IMR-90 (cell line): ENCODE results near the gene TXNRD1. TPM values are rescaled to one million over a fixed set of nuclear protein-coding genes. Genes with fewer than 3 reads are reported as not detected.

Source experiments
- ATAC-seq: fragments of 200-7000 bp; cut with Tn5 transposase; 2 replicates; pipeline ENCODE4 v1.9.1; 2020; ENCODE audit warnings: low read depth, mild to moderate bottlenecking, moderate library complexity
- BruUV-seq: library from RNA; stranded (reverse); fragments of 400-500 nt; replicated peaks from 2 replicates; lab custom pipeline; 2021; lab: Mats Ljungman, UMichigan
- CTCF ChIA-PET: fragments of 300-600 bp; formaldehyde crosslinking; extraction: SDS; loops from one replicate; lab custom pipeline; 2021; ENCODE audit warnings: antibody characterized with exemption; lab: Yijun Ruan, JAX
- POLR2A ChIA-PET: fragments of 300-600 bp; sonication (Branson Sonifier 250); formaldehyde crosslinking; loops from one replicate; lab custom pipeline; 2022; ENCODE audit warnings: antibody characterized with exemption; ENCODE audit not compliant: unreplicated experiment; lab: Charles Lee
- DNase-seq: peaks from one replicate; pipeline ENCODE4 v3.0.0; 2013
- H2AFZ ChIP-seq: replicated peaks from 2 replicates; pipeline ENCODE3; 2013; ENCODE audit warnings: low read length, mild to moderate bottlenecking; ENCODE audit not compliant: poor library complexity
- H2AK5ac ChIP-seq: 2 replicates; pipeline ENCODE4 v1.6.1; 2013; ENCODE audit warnings: low read depth, low read length, inconsistent platforms
- H2AK9ac ChIP-seq: replicated peaks from 2 replicates; pipeline ENCODE3; 2013; ENCODE audit warnings: mild to moderate bottlenecking, low read depth, low read length, moderate library complexity; ENCODE audit not compliant: poor library complexity
- H2BK120ac ChIP-seq: 2 replicates; pipeline ENCODE4 v1.6.1; 2013; ENCODE audit warnings: low read depth, low read length, inconsistent platforms
- H2BK15ac ChIP-seq: 3 replicates; pipeline ENCODE4 v1.6.1; 2013; ENCODE audit warnings: low read depth, low read length, inconsistent platforms
- H2BK20ac ChIP-seq: 2 replicates; pipeline ENCODE4 v1.6.1; 2013; ENCODE audit warnings: low read depth, mild to moderate bottlenecking, inconsistent platforms, low read length, moderate library complexity
- H2BK5ac ChIP-seq: 2 replicates; pipeline ENCODE4 v1.6.1; 2013; ENCODE audit warnings: mild to moderate bottlenecking, low read depth, low read length, inconsistent platforms; ENCODE audit not compliant: poor library complexity, severe bottlenecking
- H3K14ac ChIP-seq: replicated peaks from 2 replicates; pipeline ENCODE4 v1.6.1; 2013; ENCODE audit warnings: low read depth, low read length, inconsistent platforms
- H3K18ac ChIP-seq: 2 replicates; pipeline ENCODE4 v1.6.1; 2013; ENCODE audit warnings: low read depth, low read length, control low read depth
- H3K23ac ChIP-seq: 2 replicates; pipeline ENCODE4 v1.6.1; 2013; ENCODE audit warnings: low read depth, low read length, inconsistent platforms
- H3K27ac ChIP-seq: 2 replicates; pipeline ENCODE4 v1.5.1; 2013; ENCODE audit warnings: mild to moderate bottlenecking, control low read depth, low read length; ENCODE audit not compliant: insufficient read depth
- H3K27me3 ChIP-seq: 2 replicates; pipeline ENCODE4 v1.6.1; 2013; ENCODE audit warnings: low read length; ENCODE audit not compliant: control insufficient read depth, insufficient read depth
- H3K36me3 ChIP-seq: 2 replicates; pipeline ENCODE4 v1.6.1; 2013; ENCODE audit warnings: low read length, mixed read lengths; ENCODE audit not compliant: control insufficient read depth, insufficient read depth
- H3K4ac ChIP-seq: 2 replicates; pipeline ENCODE4 v1.6.1; 2013; ENCODE audit warnings: low read depth, low read length, inconsistent platforms
- H3K4me1 ChIP-seq: 2 replicates; pipeline ENCODE4 v1.6.1; 2013; ENCODE audit warnings: low read length, mixed read lengths; ENCODE audit not compliant: control insufficient read depth, insufficient read depth
- H3K4me2 ChIP-seq: 2 replicates; pipeline ENCODE4 v1.6.1; 2013; ENCODE audit warnings: low read depth, mild to moderate bottlenecking, control low read depth, low read length, moderate library complexity
- H3K4me3 ChIP-seq: 2 replicates; pipeline ENCODE4 v1.5.1; 2013; ENCODE audit warnings: low read depth, mild to moderate bottlenecking, control low read depth, low read length, moderate library complexity; ENCODE audit not compliant: insufficient read depth
- H3K56ac ChIP-seq: 2 replicates; pipeline ENCODE4 v1.6.1; 2013; ENCODE audit warnings: low read length, inconsistent platforms; ENCODE audit not compliant: insufficient read depth; ENCODE audit errors: extremely low read depth
- H3K79me1 ChIP-seq, 2 experiments: 2 replicates each; pipeline ENCODE4 v1.6.1; 2013; ENCODE audit warnings: low read length in 2 of 2, inconsistent platforms in 1 of 2, low read depth in 1 of 2
- H3K9ac ChIP-seq: 2 replicates; pipeline ENCODE4 v1.6.1; 2013; ENCODE audit warnings: low read depth, low read length, control low read depth
- H3K9me1 ChIP-seq: 2 replicates; pipeline ENCODE4 v1.6.1; 2013; ENCODE audit warnings: low read length, inconsistent platforms; ENCODE audit not compliant: insufficient read depth
- H3K9me3 ChIP-seq: 2 replicates; pipeline ENCODE4 v1.6.1; 2013; ENCODE audit warnings: low read length; ENCODE audit not compliant: control insufficient read depth, insufficient read depth
- H4K20me1 ChIP-seq: 2 replicates; pipeline ENCODE4 v1.6.1; 2013; ENCODE audit warnings: low read length, inconsistent platforms; ENCODE audit not compliant: insufficient read depth
- H4K5ac ChIP-seq: 2 replicates; pipeline ENCODE4 v1.6.1; 2013; ENCODE audit warnings: mild to moderate bottlenecking, low read depth, low read length, control low read depth
- H4K8ac ChIP-seq, 2 experiments: 2 replicates each; pipeline ENCODE4 v1.6.1; 2013; ENCODE audit warnings: low read depth in 2 of 2, low read length in 2 of 2, control low read depth in 1 of 2, inconsistent platforms in 1 of 2
- H4K91ac ChIP-seq: 2 replicates; pipeline ENCODE4 v1.6.1; 2013; ENCODE audit warnings: low read depth, low read length, inconsistent platforms; ENCODE audit not compliant: insufficient read depth
- BHLHE40 ChIP-seq: fragments of 150-350 bp; IDR thresholded peaks from 2 replicates; pipeline ENCODE4 v1.6.1; 2016; ENCODE audit warnings: mild to moderate bottlenecking, low read depth, low read length
- CHD1 ChIP-seq: IDR thresholded peaks from 2 replicates; pipeline ENCODE4 v1.6.1; 2012; ENCODE audit warnings: low read depth, low read length, improper control_type of control experiment
- MXI1 ChIP-seq: IDR thresholded peaks from 2 replicates; pipeline ENCODE4 v1.6.1; 2012; ENCODE audit warnings: low read depth, mild to moderate bottlenecking, low read length, moderate library complexity, borderline replicate concordance
- NFE2L2 ChIP-seq: fragments of 150-350 bp; IDR thresholded peaks from 2 replicates; pipeline ENCODE4 v1.6.1; 2016; ENCODE audit warnings: low read depth, mild to moderate bottlenecking, low read length
- RAD21 ChIP-seq: IDR thresholded peaks from 2 replicates; pipeline ENCODE4 v1.6.1; 2012; ENCODE audit warnings: low read length, improper control_type of control experiment
- RCOR1 ChIP-seq: IDR thresholded peaks from 2 replicates; pipeline ENCODE4 v1.6.1; 2012; ENCODE audit warnings: mild to moderate bottlenecking, low read length, improper control_type of control experiment; ENCODE audit not compliant: insufficient replicate concordance
- WGBS, 2 experiments: methylation state at CpG; one replicate each; pipeline versions ENCODE4 v1.1.5 to v1.1.7; 2013; ENCODE audit warnings: missing lambda C conversion rate in 2 of 2; ENCODE audit not compliant: insufficient read length in 1 of 2; ENCODE audit errors: extremely low coverage in 2 of 2; 5-methylcytosine and 5-hydroxymethylcytosine counted together
- dilution Hi-C: fragments of 300-500 bp; cut with HindIII; formaldehyde crosslinking; loops from one replicate; pipeline ENCODE4 v1.14.3; 2018; ENCODE audit warnings: low sequenced_read_pairs; ENCODE audit not compliant: unreplicated experiment
- in situ Hi-C: fragments of 300-500 bp; cut with MboI; formaldehyde crosslinking; loops from 3 replicates; pipeline ENCODE4 v1.14.3; 2019; ENCODE audit warnings: low sequenced_read_pairs, inconsistent platforms, mixed read lengths
- intact Hi-C: fragments of 100-400 bp; cut with micrococcal nuclease; formaldehyde crosslinking; loops from 2 replicates; pipeline ENCODE4 v1.10.0; 2022
- polyA plus RNA-seq, 3 experiments: library from polyadenylated mRNA; depleted of rRNA; stranded (reverse); fragments of >200 nt; gene quantifications; 2 replicates each; pipeline ENCODE4 v1.2.3, GENCODE V29; 2012; ENCODE audit warnings: low replicate concordance in 1 of 3
- total RNA-seq: library from RNA; depleted of rRNA; stranded (reverse); fragments of >200 nt; gene quantifications from 2 replicates; pipeline ENCODE4 v1.2.3, GENCODE V29; 2012
- TF ChIP-seq, protein P1 (sequence below): fragments of 150-350 bp; IDR thresholded peaks from 2 replicates; pipeline ENCODE4 v1.6.1; 2017; ENCODE audit warnings: mild to moderate bottlenecking, antibody characterized with exemption, low read length, low read depth
- TF ChIP-seq, protein P2 (sequence below): conservative IDR thresholded peaks from 2 replicates; pipeline ENCODE4 v1.5.1; 2012; ENCODE audit warnings: mild to moderate bottlenecking, low read depth, low read length, improper control_type of control experiment

The TXNRD1 gene
- total and polyA plus RNA-seq, 2 of the 4 experiments (the other 2 are of a cell fraction) = 379 to 582 TPM

DNA sequence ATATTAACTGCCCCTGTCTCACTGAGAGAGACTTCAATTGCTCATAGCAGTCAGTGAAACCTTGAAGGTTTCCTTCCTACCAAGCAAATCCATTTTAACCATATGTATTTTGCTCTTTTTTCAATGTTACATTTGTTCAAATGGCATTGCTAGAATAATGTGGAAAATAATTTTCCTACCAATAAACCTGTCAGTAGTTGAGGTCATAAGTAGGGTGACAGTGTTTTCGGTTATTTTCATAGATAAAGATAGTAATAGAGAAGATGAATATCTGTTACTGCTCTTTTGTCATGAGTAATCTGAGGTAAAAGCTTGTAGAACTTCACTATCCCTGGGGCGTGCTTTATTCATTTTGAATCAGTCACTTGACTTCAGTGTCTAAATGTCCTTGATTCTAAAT lies 120.5 kb downstream of the TXNRD1 start:
- H2AK9ac ChIP-seq = no peak overlapping the region
- H3K4me2 ChIP-seq = no peak overlapping the region
- no TSS peak for BruUV-seq
- peaks cover 56% of the 10 kb centered on the region for H3K36me3 ChIP-seq
- intact Hi-C loops = no loop called here
- ChIA-PET CTCF (no interaction called here), POLR2A (no interaction called here)
- no peak overlapping the region for H2BK5ac ChIP-seq
- no peak overlapping the region for H2BK120ac ChIP-seq
- no peak overlapping the region for H3K4ac ChIP-seq
- H3K9me1 ChIP-seq = no peaks in the 10 kb centered on the region; the same call in 1 of the 2 replicates
- H2BK15ac ChIP-seq = no peak overlapping the region
- H4K20me1 ChIP-seq = peaks cover 42% of the 10 kb centered on the region
- no CpG with 5 or more reads among the region's 2 CpGs for WGBS, 2 experiments
- no peaks in the 10 kb centered on the region for H3K27me3 ChIP-seq
- H3K18ac ChIP-seq = no peak overlapping the region
- TF ChIP-seq, protein P1, sequence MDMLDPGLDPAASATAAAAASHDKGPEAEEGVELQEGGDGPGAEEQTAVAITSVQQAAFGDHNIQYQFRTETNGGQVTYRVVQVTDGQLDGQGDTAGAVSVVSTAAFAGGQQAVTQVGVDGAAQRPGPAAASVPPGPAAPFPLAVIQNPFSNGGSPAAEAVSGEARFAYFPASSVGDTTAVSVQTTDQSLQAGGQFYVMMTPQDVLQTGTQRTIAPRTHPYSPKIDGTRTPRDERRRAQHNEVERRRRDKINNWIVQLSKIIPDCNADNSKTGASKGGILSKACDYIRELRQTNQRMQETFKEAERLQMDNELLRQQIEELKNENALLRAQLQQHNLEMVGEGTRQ = no peak
- TF ChIP-seq RCOR1 (no peak), BHLHE40 (no peak), MXI1 (no peak), RAD21 (no peak), NFE2L2 (no peak), CHD1 (no peak)
- TF ChIP-seq, protein P2, sequence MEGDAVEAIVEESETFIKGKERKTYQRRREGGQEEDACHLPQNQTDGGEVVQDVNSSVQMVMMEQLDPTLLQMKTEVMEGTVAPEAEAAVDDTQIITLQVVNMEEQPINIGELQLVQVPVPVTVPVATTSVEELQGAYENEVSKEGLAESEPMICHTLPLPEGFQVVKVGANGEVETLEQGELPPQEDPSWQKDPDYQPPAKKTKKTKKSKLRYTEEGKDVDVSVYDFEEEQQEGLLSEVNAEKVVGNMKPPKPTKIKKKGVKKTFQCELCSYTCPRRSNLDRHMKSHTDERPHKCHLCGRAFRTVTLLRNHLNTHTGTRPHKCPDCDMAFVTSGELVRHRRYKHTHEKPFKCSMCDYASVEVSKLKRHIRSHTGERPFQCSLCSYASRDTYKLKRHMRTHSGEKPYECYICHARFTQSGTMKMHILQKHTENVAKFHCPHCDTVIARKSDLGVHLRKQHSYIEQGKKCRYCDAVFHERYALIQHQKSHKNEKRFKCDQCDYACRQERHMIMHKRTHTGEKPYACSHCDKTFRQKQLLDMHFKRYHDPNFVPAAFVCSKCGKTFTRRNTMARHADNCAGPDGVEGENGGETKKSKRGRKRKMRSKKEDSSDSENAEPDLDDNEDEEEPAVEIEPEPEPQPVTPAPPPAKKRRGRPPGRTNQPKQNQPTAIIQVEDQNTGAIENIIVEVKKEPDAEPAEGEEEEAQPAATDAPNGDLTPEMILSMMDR = no peak
- no peak overlapping the region for H2AFZ ChIP-seq
- no peak overlapping the region for H2BK20ac ChIP-seq
- H3K4me1 ChIP-seq = peaks cover 9% of the 10 kb centered on the region; the same call in 1 of the 2 replicates
- DNase-seq = no peak
- ATAC-seq = no peak
- no peak overlapping the region for H3K9ac ChIP-seq
- no peak overlapping the region for H3K4me3 ChIP-seq
- peaks cover 20 to 46% of the 10 kb centered on the region in 2 experiments for H3K79me1 ChIP-seq
- in situ Hi-C loops = no loop called here
- no peak overlapping the region for H4K5ac ChIP-seq
- no peak overlapping the region for H4K91ac ChIP-seq
- no peak overlapping the region for H3K14ac ChIP-seq
- no peak overlapping the region for H2AK5ac ChIP-seq
- H3K9me3 ChIP-seq = no peaks in the 10 kb centered on the region
- dilution Hi-C loops = no loop called here
- no peak overlapping the region for H3K56ac ChIP-seq
- H3K23ac ChIP-seq = no peak overlapping the region
- no peak overlapping the region for H4K8ac ChIP-seq
- no peak overlapping the region for H3K27ac ChIP-seq
